Endothelial cell of umbilical vein (primary cell): ENCODE results near the gene LSP1. TPM values are rescaled to one million over a fixed set of nuclear protein-coding genes. Genes with fewer than 3 reads are reported as not detected.

ENCODE experiments used
- BruUV-seq: library from RNA; stranded (reverse); fragments of 400-500 nt; replicated peaks from 2 replicates; lab custom pipeline; 2021; lab: Mats Ljungman, UMichigan
- CTCF ChIA-PET: fragments of 300-600, 350-600 bp; sonication (Branson Sonifier 250); formaldehyde crosslinking; loops from one replicate; lab custom pipeline; 2021; ENCODE audit warnings: antibody characterized with exemption, inconsistent platforms; lab: Charles Lee
- POLR2A ChIA-PET: fragments of 300-600, 350-600 bp; sonication (Branson Sonifier 250); formaldehyde crosslinking; loops from one replicate; lab custom pipeline; 2021; ENCODE audit warnings: antibody characterized with exemption, inconsistent platforms; lab: Charles Lee
- DNase-seq: peaks from one replicate; pipeline ENCODE4 v3.0.0-alpha.2; 2011; ENCODE audit warnings: low read depth, low spot score
- FAIRE-seq: peaks from 2 replicates; lab custom pipeline; 2011; peaks lifted over from hg19 to GRCh38; lab: Jason Lieb, UNC
- H2AFZ ChIP-seq: 2 replicates; pipeline ENCODE4 v1.6.0; 2012; ENCODE audit warnings: low read depth, low read length, control low read depth, inconsistent platforms
- H3K27ac ChIP-seq: 2 replicates; pipeline ENCODE4 v1.5.1; 2011; ENCODE audit warnings: low read depth, mild to moderate bottlenecking, control low read depth, low read length, moderate library complexity; ENCODE audit not compliant: insufficient read depth
- H3K27me3 ChIP-seq, 2 experiments: 2 replicates each; pipeline versions ENCODE4 v1.6.0 to v1.6.1; 2011; ENCODE audit warnings: low read length in 2 of 2, mixed read lengths in 1 of 2; ENCODE audit not compliant: control insufficient read depth in 2 of 2, insufficient read depth in 2 of 2
- H3K36me3 ChIP-seq, 2 experiments: 2 replicates in 1 of 2; 3 replicates in 1 of 2; pipeline ENCODE4 v1.5.1; 2011; ENCODE audit warnings: low read length in 2 of 2, mild to moderate bottlenecking in 1 of 2, moderate library complexity in 1 of 2; ENCODE audit not compliant: control insufficient read depth in 2 of 2, insufficient read depth in 2 of 2; ENCODE audit errors: extremely low read depth in 1 of 2
- H3K4me1 ChIP-seq: 3 replicates; pipeline ENCODE4 v1.5.1; 2011; ENCODE audit warnings: mild to moderate bottlenecking, low read length; ENCODE audit not compliant: control insufficient read depth, insufficient read depth; ENCODE audit errors: extremely low read depth
- H3K4me2 ChIP-seq: 2 replicates; pipeline ENCODE4 v1.6.1; 2011; ENCODE audit warnings: low read length, control low read depth, mixed read lengths; ENCODE audit not compliant: insufficient read depth
- H3K4me3 ChIP-seq, 3 experiments: fragments of 200-600 bp in 1 of 3; sonication (generic), shearing (Covaris generic) in 1 of 3; replicated peaks in 1 of 3; 2 replicates each; pipeline ENCODE4 v1.5.1; 2011 to 2016; ENCODE audit warnings: control low read depth in 3 of 3, low read length in 3 of 3, mild to moderate bottlenecking in 2 of 3, inconsistent platforms in 1 of 3, low read depth in 1 of 3, moderate library complexity in 1 of 3; ENCODE audit not compliant: insufficient read depth in 1 of 3
- H3K79me2 ChIP-seq: 2 replicates; pipeline ENCODE4 v1.6.0; 2012; ENCODE audit warnings: low read length, inconsistent platforms; ENCODE audit not compliant: control insufficient read depth, insufficient read depth
- H3K9ac ChIP-seq: replicated peaks from 2 replicates; pipeline ENCODE3; 2011; ENCODE audit warnings: low read length, control low read depth; ENCODE audit not compliant: insufficient read depth; ENCODE audit errors: extremely low read depth
- H3K9me1 ChIP-seq: replicated peaks from 3 replicates; pipeline ENCODE4 v1.6.0; 2011; ENCODE audit warnings: mild to moderate bottlenecking, low read length; ENCODE audit not compliant: control insufficient read depth, insufficient read depth; ENCODE audit errors: extremely low read depth
- H3K9me3 ChIP-seq: replicated peaks from 2 replicates; pipeline ENCODE4 v1.5.1; 2012; ENCODE audit warnings: low read length, inconsistent platforms; ENCODE audit not compliant: control insufficient read depth, insufficient read depth
- H4K20me1 ChIP-seq: replicated peaks from 2 replicates; pipeline ENCODE3; 2011; ENCODE audit warnings: mild to moderate bottlenecking, low read length; ENCODE audit not compliant: control insufficient read depth, insufficient read depth; ENCODE audit errors: extremely low read depth
- EZH2 ChIP-seq: IDR thresholded peaks from 2 replicates; pipeline ENCODE4 v1.6.1; 2012; ENCODE audit warnings: borderline replicate concordance, low read depth, mild to moderate bottlenecking, moderate library complexity, low read length, inconsistent platforms; ENCODE audit not compliant: severe bottlenecking
- FOS ChIP-seq: IDR thresholded peaks from 2 replicates; pipeline ENCODE4 v1.6.1; 2011; ENCODE audit warnings: mild to moderate bottlenecking, low read length, moderate library complexity, borderline replicate concordance; ENCODE audit not compliant: insufficient read depth
- GATA2 ChIP-seq: IDR thresholded peaks from 2 replicates; pipeline ENCODE4 v1.7.0; 2011; ENCODE audit warnings: low read depth, mild to moderate bottlenecking, moderate library complexity, mixed read lengths, low read length; ENCODE audit not compliant: insufficient read length, insufficient read depth
- JUN ChIP-seq: IDR thresholded peaks from 2 replicates; pipeline ENCODE4 v1.6.1; 2011; ENCODE audit warnings: borderline replicate concordance, low read depth; ENCODE audit not compliant: insufficient read length, insufficient read depth
- MYC ChIP-seq: IDR thresholded peaks from one replicate; pipeline ENCODE4 v1.6.1; 2011; ENCODE audit warnings: mild to moderate bottlenecking, low read depth, low read length
- POLR2A ChIP-seq: IDR thresholded peaks from 2 replicates; pipeline ENCODE4 v1.6.1; 2012; ENCODE audit warnings: low read depth, mild to moderate bottlenecking, control low read depth, low read length
- POLR2AphosphoS5 ChIP-seq: IDR thresholded peaks from 2 replicates; pipeline ENCODE4 v1.6.1; 2012; ENCODE audit warnings: low read depth, mild to moderate bottlenecking, control low read depth, low read length, moderate library complexity; ENCODE audit not compliant: insufficient read depth
- dilution Hi-C: fragments of 300-500 bp; cut with MboI; formaldehyde crosslinking; loops from one replicate; pipeline ENCODE4 v1.15.0; 2019; ENCODE audit warnings: low sequenced_read_pairs; ENCODE audit not compliant: extremely low pct_ligation_motif_present
- intact Hi-C: fragments of 100-400 bp; cut with micrococcal nuclease; formaldehyde crosslinking; loops from one replicate; pipeline ENCODE4 v1.10.0; 2022
- polyA plus RNA-seq, 4 experiments: library from polyadenylated mRNA; depleted of rRNA in 3 of 4; stranded (reverse) in 3 of 4; unstranded in 1 of 4; fragments of >200 nt; gene quantifications; 2 replicates each; pipeline versions ENCODE4 v1.2.1 to v1.2.3, GENCODE V29; 2011 to 2012; ENCODE audit warnings: missing spikeins in 1 of 4
- total RNA-seq: library from RNA; stranded (reverse); gene quantifications from 2 replicates; pipeline ENCODE4 v1.2.3, GENCODE V29; 2021
- TF ChIP-seq, protein P1 (sequence below), 2 donors: IDR thresholded peaks; 1 replicate in 1 of 2; 2 replicates in 1 of 2; pipeline ENCODE4 v1.5.1; 2011; ENCODE audit warnings: low read length in 2 of 2, mild to moderate bottlenecking in 2 of 2, moderate library complexity in 2 of 2, control low read depth in 1 of 2, inconsistent platforms in 1 of 2, low read depth in 1 of 2; ENCODE audit not compliant: insufficient read depth in 1 of 2; ENCODE audit errors: extremely low read depth in 1 of 2
- TF ChIP-seq, protein P2 (sequence below): IDR thresholded peaks from 2 replicates; pipeline ENCODE4 v1.6.1; 2011; ENCODE audit not compliant: insufficient read depth, insufficient read length

LSP1 gene
- total and polyA plus RNA-seq, 2 donors (not counting 3 experiments of a cell fraction or from before 2014, with no cell fraction given): not detected

DNA sequence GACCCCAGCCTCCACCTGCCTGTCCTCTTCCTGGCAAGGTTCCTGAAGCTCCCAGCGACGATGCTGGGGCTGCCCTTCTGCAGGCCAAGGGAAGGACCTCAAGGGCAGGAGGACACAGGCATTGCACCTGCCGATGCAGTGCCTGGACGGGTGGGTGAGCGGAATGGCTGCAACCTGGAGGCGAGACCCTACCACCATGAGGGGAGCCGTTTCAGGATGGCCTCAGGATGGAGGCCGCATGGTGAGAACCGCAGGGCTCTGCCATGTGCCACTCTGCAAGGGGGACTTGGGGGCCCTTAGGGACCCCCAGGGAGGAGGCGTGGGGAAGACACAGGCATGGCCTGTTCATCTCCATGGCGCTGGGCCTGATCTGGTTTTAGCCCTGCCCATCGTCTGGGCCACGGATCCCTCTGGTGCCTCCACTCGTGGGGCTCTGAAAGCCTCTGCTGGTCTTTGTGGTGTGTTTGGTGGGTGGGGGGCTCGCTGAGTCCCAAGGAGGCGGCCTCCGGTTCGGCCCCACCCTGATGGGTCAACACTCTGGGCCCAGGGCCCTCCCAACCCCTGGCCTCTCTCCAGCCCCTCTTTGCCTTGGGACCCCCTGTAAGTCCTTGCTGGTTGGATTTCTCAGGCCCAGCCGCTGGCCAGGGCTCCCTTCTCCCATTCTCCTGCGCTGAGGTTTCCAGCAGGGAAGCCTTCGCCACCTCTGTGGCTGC lies 1.3 kb upstream of the LSP1 start:
- ChIA-PET POLR2A (no interaction called here), CTCF (interaction anchor here (2.0 to 3.2 kb wide), 3 partner anchors 31 to 300 kb away, joined by 5 to 16 read pairs (median 6); no protein-coding TSS in a partner anchor)
- Histone ChIP-seq H3K27ac (no peak overlapping the region), H3K9me3 (no peaks in the 10 kb centered on the region), H3K36me3 (no peaks in the 10 kb centered on the region), H3K4me3 (no peak overlapping the region), H2AFZ (no peak overlapping the region), H3K9ac (no peak overlapping the region), H3K4me2 (no peak overlapping the region), H3K27me3 (no peaks in the 10 kb centered on the region), H3K9me1 (no peaks in the 10 kb centered on the region), H3K4me1 (no peaks in the 10 kb centered on the region), H3K79me2 (no peaks in the 10 kb centered on the region), H4K20me1 (no peaks in the 10 kb centered on the region)
- no TSS peak for BruUV-seq
- TF ChIP-seq, protein P1, sequence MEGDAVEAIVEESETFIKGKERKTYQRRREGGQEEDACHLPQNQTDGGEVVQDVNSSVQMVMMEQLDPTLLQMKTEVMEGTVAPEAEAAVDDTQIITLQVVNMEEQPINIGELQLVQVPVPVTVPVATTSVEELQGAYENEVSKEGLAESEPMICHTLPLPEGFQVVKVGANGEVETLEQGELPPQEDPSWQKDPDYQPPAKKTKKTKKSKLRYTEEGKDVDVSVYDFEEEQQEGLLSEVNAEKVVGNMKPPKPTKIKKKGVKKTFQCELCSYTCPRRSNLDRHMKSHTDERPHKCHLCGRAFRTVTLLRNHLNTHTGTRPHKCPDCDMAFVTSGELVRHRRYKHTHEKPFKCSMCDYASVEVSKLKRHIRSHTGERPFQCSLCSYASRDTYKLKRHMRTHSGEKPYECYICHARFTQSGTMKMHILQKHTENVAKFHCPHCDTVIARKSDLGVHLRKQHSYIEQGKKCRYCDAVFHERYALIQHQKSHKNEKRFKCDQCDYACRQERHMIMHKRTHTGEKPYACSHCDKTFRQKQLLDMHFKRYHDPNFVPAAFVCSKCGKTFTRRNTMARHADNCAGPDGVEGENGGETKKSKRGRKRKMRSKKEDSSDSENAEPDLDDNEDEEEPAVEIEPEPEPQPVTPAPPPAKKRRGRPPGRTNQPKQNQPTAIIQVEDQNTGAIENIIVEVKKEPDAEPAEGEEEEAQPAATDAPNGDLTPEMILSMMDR (IDR thresholded peaks at IDR 0.05; ENCODE audit: extremely low read depth in 1 of 2, insufficient read depth in 1 of 2, low read depth in 1 of 2, low read length in 2 of 2): no peak
- no peak for TF ChIP-seq POLR2AphosphoS5
- no peak for TF ChIP-seq GATA2
- TF ChIP-seq JUN: no peak
- TF ChIP-seq FOS: no peak
- TF ChIP-seq, protein P2, sequence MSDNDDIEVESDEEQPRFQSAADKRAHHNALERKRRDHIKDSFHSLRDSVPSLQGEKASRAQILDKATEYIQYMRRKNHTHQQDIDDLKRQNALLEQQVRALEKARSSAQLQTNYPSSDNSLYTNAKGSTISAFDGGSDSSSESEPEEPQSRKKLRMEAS: no peak
- TF ChIP-seq MYC: no peak
- no peak for TF ChIP-seq POLR2A
- TF ChIP-seq EZH2: no peak
- no peak for DNase-seq
- dilution Hi-C loops (no loop called here), intact Hi-C loops (no loop called here)
- FAIRE-seq: no peak
